Measurements from ENCODE around the gene UBAP2L. TPM values are rescaled to one million over a fixed set of nuclear protein-coding genes. Genes with fewer than 3 reads are reported as not detected.
"Not testable (repeated sequence)": the region's sequence is repeated elsewhere in the genome, so short reads cannot be mapped to it uniquely, and the experiment has no call there.

UBAP2L gene
- total and polyA plus RNA-seq, 2 donors (not counting 1 experiment from before 2014, with no cell fraction given), result 147 to 218 TPM

DNA sequence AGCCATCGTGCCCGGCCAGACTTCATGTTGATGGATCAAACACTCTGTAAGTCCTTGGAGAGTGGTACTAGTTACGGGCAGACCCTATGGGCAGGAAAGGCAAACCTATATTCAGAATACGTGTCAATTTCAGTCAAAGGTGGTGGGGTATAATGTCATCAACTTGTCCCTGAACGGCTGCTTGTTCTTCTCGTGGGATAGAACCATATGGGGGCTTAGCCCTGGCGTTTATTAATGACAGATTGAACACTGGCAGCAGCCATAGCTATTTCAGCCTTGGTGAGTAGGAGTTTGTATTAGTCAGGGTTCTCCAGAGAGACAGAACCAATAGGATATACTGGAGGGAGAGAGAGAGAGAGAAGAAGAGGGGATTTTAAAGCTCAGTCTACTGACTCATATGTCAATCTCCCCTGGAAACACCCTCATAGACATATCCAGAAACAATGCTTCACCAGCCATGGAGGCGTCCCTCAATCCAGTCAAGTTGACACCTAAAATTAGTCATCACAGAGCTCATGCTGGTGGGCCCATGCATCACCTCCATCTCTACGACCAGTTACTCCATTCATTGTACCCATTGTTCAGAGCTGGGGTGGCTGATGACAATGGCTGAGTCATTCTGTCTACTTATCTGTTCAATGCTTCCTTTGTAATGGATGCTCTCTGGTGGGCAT lies 84.0 kb downstream of the UBAP2L start:
- Mint-ChIP-seq H3K27ac (no peak overlapping the region), H3K27me3 (peaks cover 10% of the 10 kb centered on the region), H3K4me1 (no peaks in the 10 kb centered on the region), H3K4me3 (no peak overlapping the region), H3K9me3 (ENCODE audit: insufficient read depth) (no peaks in the 10 kb centered on the region)
- CTCF ChIA-PET, result no interaction called here
- peaks cover 0 to 7% (median 0%) of the 10 kb centered on the region in 3 donors for H3K9me3 ChIP-seq (ENCODE audit: control extremely low read depth in 1 of 3, control insufficient read depth in 2 of 3, insufficient read depth in 1 of 3, low read length in 2 of 3)
- H3K36me3 ChIP-seq (replicated peaks in 1 of 2; ENCODE audit: control extremely low read depth in 1 of 2, control insufficient read depth in 1 of 2, extremely low read depth in 1 of 2, insufficient read depth in 2 of 2, low read length in 1 of 2), result no peaks in the 10 kb centered on the region
- H4K20me1 ChIP-seq (ENCODE audit: control insufficient read depth, insufficient read depth, low read length, poor library complexity, severe bottlenecking), result no peaks in the 10 kb centered on the region
- no peak overlapping the region for H3K27ac ChIP-seq (ENCODE audit: low read length in 2 of 2)
- H3K79me2 ChIP-seq (ENCODE audit: control insufficient read depth, insufficient read depth, low read length), result no peaks in the 10 kb centered on the region
- H3K4me2 ChIP-seq (replicated peaks; ENCODE audit: low read depth, low read length, poor library complexity, severe bottlenecking), result no peak overlapping the region
- no peak overlapping the region for H2AFZ ChIP-seq (ENCODE audit: insufficient read depth, low read depth, low read length, poor library complexity, severe bottlenecking)
- POLR2A ChIA-PET, result no interaction called here
- no peak overlapping the region for H3K9ac ChIP-seq (ENCODE audit: low read length)
- WGBS (ENCODE audit: insufficient coverage), result 59% methylated on average over 4 of the region's 9 CpGs
- no peaks in the 10 kb centered on the region for H3K27me3 ChIP-seq (replicated peaks in 1 of 4; ENCODE audit: control extremely low read depth in 1 of 4, control insufficient read depth in 3 of 4, insufficient read depth in 4 of 4, low read length in 3 of 4)
- intact Hi-C loops (cut with micrococcal nuclease), result no loop called here
- no peak for TF ChIP-seq EZH2 (IDR thresholded peaks at IDR 0.05; ENCODE audit: borderline replicate concordance, insufficient read depth, low read depth, low read length, poor library complexity, severe bottlenecking)
- TF ChIP-seq, protein P1, sequence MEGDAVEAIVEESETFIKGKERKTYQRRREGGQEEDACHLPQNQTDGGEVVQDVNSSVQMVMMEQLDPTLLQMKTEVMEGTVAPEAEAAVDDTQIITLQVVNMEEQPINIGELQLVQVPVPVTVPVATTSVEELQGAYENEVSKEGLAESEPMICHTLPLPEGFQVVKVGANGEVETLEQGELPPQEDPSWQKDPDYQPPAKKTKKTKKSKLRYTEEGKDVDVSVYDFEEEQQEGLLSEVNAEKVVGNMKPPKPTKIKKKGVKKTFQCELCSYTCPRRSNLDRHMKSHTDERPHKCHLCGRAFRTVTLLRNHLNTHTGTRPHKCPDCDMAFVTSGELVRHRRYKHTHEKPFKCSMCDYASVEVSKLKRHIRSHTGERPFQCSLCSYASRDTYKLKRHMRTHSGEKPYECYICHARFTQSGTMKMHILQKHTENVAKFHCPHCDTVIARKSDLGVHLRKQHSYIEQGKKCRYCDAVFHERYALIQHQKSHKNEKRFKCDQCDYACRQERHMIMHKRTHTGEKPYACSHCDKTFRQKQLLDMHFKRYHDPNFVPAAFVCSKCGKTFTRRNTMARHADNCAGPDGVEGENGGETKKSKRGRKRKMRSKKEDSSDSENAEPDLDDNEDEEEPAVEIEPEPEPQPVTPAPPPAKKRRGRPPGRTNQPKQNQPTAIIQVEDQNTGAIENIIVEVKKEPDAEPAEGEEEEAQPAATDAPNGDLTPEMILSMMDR (IDR thresholded peaks at IDR 0.05), result no peak
- H3K4me3 ChIP-seq (ENCODE audit: control extremely low read depth in 1 of 5, extremely low read depth in 1 of 5, insufficient read depth in 1 of 5, low read depth in 2 of 5, low read length in 4 of 5), result no peak overlapping the region
- DNase-seq, result no peak
- no peak for ATAC-seq (ENCODE audit: low read depth)
- H3K4me1 ChIP-seq (ENCODE audit: control insufficient read depth in 2 of 2, insufficient read depth in 2 of 2, low read length in 2 of 2), result no peaks in the 10 kb centered on the region

DNA sequence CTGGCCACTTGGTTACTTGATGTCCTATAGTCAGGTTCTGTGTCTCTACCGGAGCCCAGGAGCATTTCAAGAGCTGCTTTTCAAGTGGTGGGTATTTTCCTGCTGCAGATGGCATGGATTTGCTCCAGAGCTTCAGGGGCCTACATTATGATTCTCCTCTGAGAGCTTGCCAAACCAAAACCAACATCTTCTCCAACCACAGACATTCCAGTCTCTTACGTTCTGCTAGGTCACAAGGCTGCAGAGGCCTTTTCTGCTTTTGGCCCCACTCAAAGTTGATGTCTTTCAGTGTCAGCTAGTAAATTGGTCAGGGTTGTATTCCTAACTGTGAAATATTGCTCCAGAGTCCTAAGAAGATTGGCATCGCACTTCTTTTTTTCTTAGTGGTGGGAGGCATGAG lies 85.4 kb downstream of the UBAP2L start:
- CTCF ChIA-PET, result interaction anchor here (0.8 kb wide), 1 partner anchor 29 kb away, joined by 3 read pairs; no protein-coding TSS in a partner anchor
- Mint-ChIP-seq H3K4me1 (no peaks in the 10 kb centered on the region), H3K27me3 (peaks cover 10% of the 10 kb centered on the region), H3K27ac (no peak overlapping the region), H3K4me3 (no peak overlapping the region), H3K9me3 (ENCODE audit: insufficient read depth) (no peaks in the 10 kb centered on the region)
- WGBS (ENCODE audit: insufficient coverage), result 100% methylated on average over 1 of the region's 3 CpGs
- Histone ChIP-seq H3K79me2 (ENCODE audit: control insufficient read depth, insufficient read depth, low read length) (no peaks in the 10 kb centered on the region), H3K9me3 (ENCODE audit: control extremely low read depth in 1 of 3, control insufficient read depth in 2 of 3, insufficient read depth in 1 of 3, low read length in 2 of 3) (peaks cover 0 to 7% (median 0%) of the 10 kb centered on the region in 3 donors), H3K36me3 (replicated peaks in 1 of 2; ENCODE audit: control extremely low read depth in 1 of 2, control insufficient read depth in 1 of 2, extremely low read depth in 1 of 2, insufficient read depth in 2 of 2, low read length in 1 of 2) (no peaks in the 10 kb centered on the region), H4K20me1 (ENCODE audit: control insufficient read depth, insufficient read depth, low read length, poor library complexity, severe bottlenecking) (no peaks in the 10 kb centered on the region), H2AFZ (ENCODE audit: insufficient read depth, low read depth, low read length, poor library complexity, severe bottlenecking) (no peak overlapping the region), H3K27ac (ENCODE audit: low read length in 2 of 2) (no peak overlapping the region), H3K9ac (ENCODE audit: low read length) (no peak overlapping the region), H3K4me1 (ENCODE audit: control insufficient read depth in 2 of 2, insufficient read depth in 2 of 2, low read length in 2 of 2) (no peaks in the 10 kb centered on the region), H3K27me3 (replicated peaks in 1 of 4; ENCODE audit: control extremely low read depth in 1 of 4, control insufficient read depth in 3 of 4, insufficient read depth in 4 of 4, low read length in 3 of 4) (no peaks in the 10 kb centered on the region), H3K4me3 (ENCODE audit: control extremely low read depth in 1 of 5, extremely low read depth in 1 of 5, insufficient read depth in 1 of 5, low read depth in 2 of 5, low read length in 4 of 5) (no peak overlapping the region), H3K4me2 (replicated peaks; ENCODE audit: low read depth, low read length, poor library complexity, severe bottlenecking) (no peak overlapping the region)
- TF ChIP-seq, protein P1 (IDR thresholded peaks at IDR 0.05), result no peak
- TF ChIP-seq EZH2 (IDR thresholded peaks at IDR 0.05; ENCODE audit: borderline replicate concordance, insufficient read depth, low read depth, low read length, poor library complexity, severe bottlenecking), result no peak
- ATAC-seq (ENCODE audit: low read depth) (no peak), DNase-seq (no peak)
- intact Hi-C loops (cut with micrococcal nuclease), result no loop called here
- POLR2A ChIA-PET, result no interaction called here

DNA sequence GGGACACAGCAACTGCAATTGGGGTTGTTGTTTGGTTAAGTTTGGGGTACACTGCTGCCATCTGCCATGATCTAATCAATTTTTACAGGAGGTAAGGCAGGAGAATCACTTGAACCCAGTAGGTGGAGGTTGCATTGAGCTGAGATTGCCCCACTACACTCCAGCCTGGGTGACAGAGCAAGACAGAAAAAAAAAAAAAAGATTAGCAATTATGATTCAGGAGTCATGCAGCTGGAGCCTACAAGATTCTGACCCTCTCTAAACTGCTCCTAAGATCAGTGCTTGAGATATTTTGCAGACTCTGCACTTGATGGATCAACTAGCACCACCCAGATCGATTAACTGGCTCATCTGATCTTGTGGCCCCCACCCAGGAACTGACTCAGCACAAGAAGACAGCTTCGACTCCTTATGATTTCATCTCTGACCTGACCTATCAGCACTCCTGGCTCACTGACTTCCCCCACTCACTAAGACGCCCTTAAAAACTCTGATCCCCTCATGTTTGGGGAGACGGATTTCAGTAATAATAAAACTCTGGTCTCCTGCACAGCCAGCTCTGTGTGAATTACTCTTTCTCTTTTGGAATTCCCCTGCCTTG lies 87.0 kb downstream of the UBAP2L start:
- H3K4me3 Mint-ChIP-seq; ATAC-seq (ENCODE audit: low read depth); H3K4me3 ChIP-seq (ENCODE audit: control extremely low read depth in 1 of 5, extremely low read depth in 1 of 5, insufficient read depth in 1 of 5, low read depth in 2 of 5, low read length in 4 of 5); H3K79me2 ChIP-seq (ENCODE audit: control insufficient read depth, insufficient read depth, low read length); H3K4me2 ChIP-seq (replicated peaks; ENCODE audit: low read depth, low read length, poor library complexity, severe bottlenecking); H2AFZ ChIP-seq (ENCODE audit: insufficient read depth, low read depth, low read length, poor library complexity, severe bottlenecking); H3K27ac ChIP-seq (ENCODE audit: low read length in 2 of 2); H3K4me1 Mint-ChIP-seq; POLR2A ChIA-PET; H3K27ac Mint-ChIP-seq; H3K9ac ChIP-seq (ENCODE audit: low read length); H3K27me3 Mint-ChIP-seq; H3K9me3 Mint-ChIP-seq (ENCODE audit: insufficient read depth); H3K36me3 ChIP-seq (replicated peaks in 1 of 2; ENCODE audit: control extremely low read depth in 1 of 2, control insufficient read depth in 1 of 2, extremely low read depth in 1 of 2, insufficient read depth in 2 of 2, low read length in 1 of 2); DNase-seq; H3K27me3 ChIP-seq (replicated peaks in 1 of 4; ENCODE audit: control extremely low read depth in 1 of 4, control insufficient read depth in 3 of 4, insufficient read depth in 4 of 4, low read length in 3 of 4); H4K20me1 ChIP-seq (ENCODE audit: control insufficient read depth, insufficient read depth, low read length, poor library complexity, severe bottlenecking); intact Hi-C loops (cut with micrococcal nuclease); H3K9me3 ChIP-seq (ENCODE audit: control extremely low read depth in 1 of 3, control insufficient read depth in 2 of 3, insufficient read depth in 1 of 3, low read length in 2 of 3); H3K4me1 ChIP-seq (ENCODE audit: control insufficient read depth in 2 of 2, insufficient read depth in 2 of 2, low read length in 2 of 2): not testable (repeated sequence)
- CTCF ChIA-PET, result interaction anchor here (0.6 to 1.1 kb wide), 2 partner anchors 27 to 36 kb away, joined by 3 read pairs; no protein-coding TSS in a partner anchor
- WGBS (ENCODE audit: insufficient coverage), result 64% methylated on average over 1 of the region's 4 CpGs
